Measurements from ENCODE around the gene PPP1R16B.

Gene PPP1R16B

DNA sequence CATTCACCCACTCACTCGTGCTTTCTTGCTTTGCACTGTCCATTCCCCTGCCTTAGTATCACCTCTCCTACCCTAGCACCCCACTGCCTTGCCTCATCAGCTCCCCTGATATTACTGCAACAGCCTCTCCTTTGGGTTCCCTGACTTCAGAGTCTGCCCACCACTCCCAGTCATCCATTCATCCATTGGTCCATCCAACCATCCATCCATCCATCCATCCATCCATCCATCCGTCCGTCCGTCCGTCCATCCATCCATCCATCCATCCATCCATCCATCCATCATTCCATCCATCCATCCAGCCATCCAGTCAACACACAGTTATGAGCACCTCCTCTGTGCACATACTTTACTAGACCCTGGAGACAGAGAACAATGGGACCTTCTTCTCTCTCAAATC is 97.8 kb downstream of the PPP1R16B start:
- DNase-seq (ENCODE audit: low read depth), result no peak
- H3K4me3 ChIP-seq (ENCODE audit: low read depth, low read length), result no peak overlapping the region
- TF ChIP-seq, protein P1, sequence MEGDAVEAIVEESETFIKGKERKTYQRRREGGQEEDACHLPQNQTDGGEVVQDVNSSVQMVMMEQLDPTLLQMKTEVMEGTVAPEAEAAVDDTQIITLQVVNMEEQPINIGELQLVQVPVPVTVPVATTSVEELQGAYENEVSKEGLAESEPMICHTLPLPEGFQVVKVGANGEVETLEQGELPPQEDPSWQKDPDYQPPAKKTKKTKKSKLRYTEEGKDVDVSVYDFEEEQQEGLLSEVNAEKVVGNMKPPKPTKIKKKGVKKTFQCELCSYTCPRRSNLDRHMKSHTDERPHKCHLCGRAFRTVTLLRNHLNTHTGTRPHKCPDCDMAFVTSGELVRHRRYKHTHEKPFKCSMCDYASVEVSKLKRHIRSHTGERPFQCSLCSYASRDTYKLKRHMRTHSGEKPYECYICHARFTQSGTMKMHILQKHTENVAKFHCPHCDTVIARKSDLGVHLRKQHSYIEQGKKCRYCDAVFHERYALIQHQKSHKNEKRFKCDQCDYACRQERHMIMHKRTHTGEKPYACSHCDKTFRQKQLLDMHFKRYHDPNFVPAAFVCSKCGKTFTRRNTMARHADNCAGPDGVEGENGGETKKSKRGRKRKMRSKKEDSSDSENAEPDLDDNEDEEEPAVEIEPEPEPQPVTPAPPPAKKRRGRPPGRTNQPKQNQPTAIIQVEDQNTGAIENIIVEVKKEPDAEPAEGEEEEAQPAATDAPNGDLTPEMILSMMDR (conservative IDR thresholded peaks at IDR 0.05; ENCODE audit: low read depth, low read length), result no peak

DNA sequence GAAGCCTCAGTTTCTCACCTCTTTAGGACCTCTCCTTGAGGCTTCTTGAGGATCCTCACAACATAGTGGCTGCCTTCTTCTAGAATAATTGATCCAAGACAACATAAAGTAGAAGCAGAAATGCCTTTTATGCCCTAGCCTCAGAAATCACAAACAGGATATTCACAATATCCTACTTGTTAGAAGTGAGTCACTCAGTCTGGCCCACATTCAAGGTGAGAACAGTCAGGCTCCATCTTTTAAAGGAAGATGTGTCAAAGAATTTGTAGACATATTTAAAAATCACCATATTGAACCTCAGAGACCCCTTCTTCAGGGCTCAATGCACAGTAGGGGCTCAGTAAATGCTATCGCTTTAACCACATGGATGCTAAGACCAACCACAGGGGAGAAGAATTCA is 99.9 kb downstream of the PPP1R16B start:
- TF ChIP-seq, protein P1 (conservative IDR thresholded peaks at IDR 0.05; ENCODE audit: low read depth, low read length), result no peak
- H3K4me3 ChIP-seq (ENCODE audit: low read depth, low read length), result no peak overlapping the region
- no peak for DNase-seq (ENCODE audit: low read depth)

DNA sequence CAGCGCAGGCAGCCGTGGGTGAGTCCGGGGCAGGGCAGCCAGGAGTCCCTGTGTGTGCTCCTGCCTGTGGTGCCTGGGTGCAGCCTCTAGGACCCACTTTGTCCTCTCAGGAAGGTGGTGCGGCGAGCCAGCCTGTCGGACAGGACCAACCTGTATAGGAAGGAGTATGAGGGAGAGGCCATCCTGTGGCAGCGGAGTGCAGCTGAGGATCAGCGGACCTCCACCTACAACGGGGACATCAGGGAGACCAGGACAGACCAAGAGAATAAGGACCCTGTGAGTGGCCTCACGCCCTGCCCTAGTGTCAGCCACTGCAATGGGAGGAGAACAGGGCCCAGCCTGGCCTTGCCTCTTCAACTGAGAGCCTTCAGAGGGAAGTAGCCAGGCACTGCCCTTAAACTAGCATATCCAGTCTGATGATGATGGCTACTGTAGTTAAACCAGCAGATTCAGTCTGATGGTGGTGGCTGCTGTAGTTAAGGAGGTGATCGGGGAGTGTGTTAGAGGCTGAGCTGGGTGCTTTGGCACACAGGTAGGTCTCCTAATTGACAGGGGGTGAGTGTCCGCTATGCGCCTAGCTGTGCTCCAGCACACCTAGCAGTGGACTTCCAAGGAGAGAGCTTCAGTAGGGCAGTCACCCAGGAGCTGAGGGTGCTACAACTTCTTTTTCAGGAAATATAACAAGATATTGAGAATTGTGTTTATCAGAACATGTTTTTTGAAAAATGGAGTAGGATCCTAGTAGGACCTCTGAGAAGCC is 102.6 kb downstream of the PPP1R16B start:
- no peak for DNase-seq (ENCODE audit: low read depth)
- H3K4me3 ChIP-seq (ENCODE audit: low read depth, low read length), result no peak overlapping the region
- TF ChIP-seq, protein P1 (conservative IDR thresholded peaks at IDR 0.05; ENCODE audit: low read depth, low read length), result no peak

DNA sequence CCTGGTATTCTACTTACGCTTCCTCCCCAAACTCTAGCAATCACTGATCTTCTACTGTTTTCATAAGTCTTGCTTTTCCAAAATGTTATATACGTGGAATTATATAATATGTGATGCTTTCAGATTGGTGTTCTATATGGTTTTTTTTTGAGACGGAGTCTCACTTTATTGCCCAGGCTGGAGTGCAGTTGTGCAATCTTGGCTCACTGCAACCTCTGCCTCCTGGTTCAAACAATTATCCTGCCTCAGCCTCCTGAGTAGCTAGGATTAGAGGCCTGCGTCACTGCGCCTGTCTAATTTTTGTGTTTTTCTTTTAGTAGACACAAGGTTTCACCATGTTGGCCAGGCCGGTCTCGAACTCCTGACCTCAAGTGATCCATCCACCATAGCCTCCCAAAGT is 109.9 kb downstream of the PPP1R16B start:
- TF ChIP-seq, protein P1 (conservative IDR thresholded peaks at IDR 0.05; ENCODE audit: low read depth, low read length), result no peak
- H3K4me3 ChIP-seq (ENCODE audit: low read depth, low read length), result no peak overlapping the region
- DNase-seq (ENCODE audit: low read depth), result no peak

DNA sequence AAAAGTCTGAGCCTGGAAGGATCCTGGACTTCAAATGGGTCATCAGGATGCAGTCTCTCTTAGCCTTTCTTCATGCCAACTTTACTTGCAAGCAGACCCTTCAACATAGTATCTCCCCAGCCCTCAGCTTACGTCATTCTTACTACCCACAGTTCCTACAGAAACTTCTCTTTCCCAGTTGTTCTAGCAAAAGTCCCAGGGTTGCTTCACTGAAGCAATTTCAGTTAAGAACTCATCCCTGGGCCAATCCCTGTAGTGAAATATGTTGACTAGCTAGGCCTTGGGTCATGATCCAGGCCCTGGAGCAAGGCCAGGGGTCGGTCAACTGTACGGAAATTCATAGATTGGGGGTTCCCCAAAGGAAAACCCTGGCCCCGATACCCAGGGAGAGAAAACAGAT is 112.2 kb downstream of the PPP1R16B start:
- no peak for DNase-seq (ENCODE audit: low read depth)
- TF ChIP-seq, protein P1 (conservative IDR thresholded peaks at IDR 0.05; ENCODE audit: low read depth, low read length), result no peak
- H3K4me3 ChIP-seq (ENCODE audit: low read depth, low read length), result no peak overlapping the region

DNA sequence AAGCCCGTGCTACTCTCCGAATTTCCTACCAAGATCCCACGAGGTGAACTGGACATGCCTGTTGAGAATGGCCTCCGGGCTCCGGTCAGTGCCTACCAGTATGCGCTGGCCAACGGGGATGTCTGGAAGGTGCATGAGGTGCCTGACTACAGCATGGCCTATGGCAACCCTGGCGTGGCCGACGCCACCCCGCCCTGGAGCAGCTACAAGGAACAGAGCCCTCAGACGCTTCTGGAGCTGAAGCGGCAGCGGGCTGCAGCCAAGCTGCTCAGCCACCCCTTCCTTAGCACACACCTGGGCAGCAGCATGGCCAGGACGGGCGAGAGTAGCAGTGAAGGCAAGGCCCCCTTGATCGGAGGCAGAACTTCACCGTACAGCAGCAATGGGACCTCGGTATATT is 112.7 kb downstream of the PPP1R16B start:
- H3K4me3 ChIP-seq (ENCODE audit: low read depth, low read length), result no peak overlapping the region
- no peak for DNase-seq (ENCODE audit: low read depth)
- TF ChIP-seq, protein P1 (conservative IDR thresholded peaks at IDR 0.05; ENCODE audit: low read depth, low read length), result no peak

DNA sequence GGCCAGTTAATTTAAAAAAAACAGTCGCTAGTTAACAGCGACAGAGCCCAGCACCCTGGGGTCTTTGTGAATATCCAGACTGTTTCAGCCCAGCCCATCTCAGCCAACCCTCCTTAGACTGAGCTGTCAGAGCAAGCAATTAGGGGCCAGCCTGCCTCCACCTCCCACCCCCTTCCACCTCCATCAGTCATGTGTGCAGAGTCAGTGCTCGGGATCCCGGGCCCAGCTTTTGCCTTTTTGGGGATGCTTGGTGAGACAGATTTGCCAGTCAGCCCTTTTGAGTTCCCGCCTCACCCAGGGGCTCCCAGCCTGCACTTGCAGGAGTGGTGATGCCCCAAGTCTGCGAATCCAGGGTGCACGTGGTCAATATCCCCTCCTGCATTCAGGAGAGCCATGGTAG is 114.2 kb downstream of the PPP1R16B start:
- H3K4me3 ChIP-seq (ENCODE audit: low read depth, low read length), result no peak overlapping the region
- DNase-seq (ENCODE audit: low read depth), result no peak
- TF ChIP-seq, protein P1 (conservative IDR thresholded peaks at IDR 0.05; ENCODE audit: low read depth, low read length), result no peak
